ENCODE data around the gene LAMB2.
A peak's percentile ranks its signal among the peaks of the same experiment; 100 is the strongest.

Gene LAMB2

GRCh38 chr3:49111347-49111746 is 21.5 kb downstream of the LAMB2 start:
- Histone ChIP-seq H4K91ac (ENCODE audit: low read depth, low read length) (no peak overlapping the region), H3K79me2 (ENCODE audit: control insufficient read depth, insufficient read depth, low read length, poor library complexity) (no peaks in the 10 kb centered on the region), H3K4me3 (ENCODE audit: low read depth, low read length) (no peak overlapping the region), H3K18ac (ENCODE audit: low read length) (no peak overlapping the region), H2BK120ac (ENCODE audit: insufficient read depth, low read length, poor library complexity) (no peak overlapping the region), H3K27me3 (ENCODE audit: insufficient read depth, low read length) (no peaks in the 10 kb centered on the region), H2BK5ac (ENCODE audit: low read depth, low read length, poor library complexity) (no peak overlapping the region), H3K4me1 (ENCODE audit: control insufficient read depth in 1 of 2, insufficient read depth in 2 of 2, low read length in 2 of 2) (peaks cover 0 to 2% of the 10 kb centered on the region in 2 experiments), H3K4me2 (ENCODE audit: low read length) (no peak overlapping the region), H4K12ac (ENCODE audit: low read depth, low read length) (no peak overlapping the region), H3K9me3 (ENCODE audit: insufficient read depth, low read depth, low read length) (no peaks in the 10 kb centered on the region), H3K79me1 (ENCODE audit: low read length) (no peaks in the 10 kb centered on the region), H3K27ac (ENCODE audit: low read depth, low read length) (no peak overlapping the region), H3K23ac (ENCODE audit: low read length) (no peak overlapping the region), H2AFZ (ENCODE audit: insufficient read depth, low read length, poor library complexity) (no peak overlapping the region), H4K8ac (ENCODE audit: low read depth, low read length) (no peak overlapping the region), H3K9ac (ENCODE audit: low read length) (no peak overlapping the region), H3K36me3 (ENCODE audit: control insufficient read depth in 1 of 2, insufficient read depth in 2 of 2, low read length in 2 of 2) (peaks cover 80 to 86% of the 10 kb centered on the region in 2 experiments), H2AK5ac (ENCODE audit: low read length) (no peak overlapping the region), H3K14ac (ENCODE audit: low read length) (no peak overlapping the region), H3K4ac (ENCODE audit: low read depth, low read length) (no peak overlapping the region), H2BK12ac (ENCODE audit: low read length) (no peak overlapping the region)
- WGBS (ENCODE audit: extremely low coverage, insufficient coverage, insufficient read length), result no CpG with 5 or more reads among the region's 6 CpGs
- DNase-seq, result no peak

- no peak overlapping the region for H2BK120ac ChIP-seq (ENCODE audit: insufficient read depth, low read length, poor library complexity)
- no peaks in the 10 kb centered on the region for H3K79me2 ChIP-seq (ENCODE audit: control insufficient read depth, insufficient read depth, low read length, poor library complexity)
- no peak overlapping the region for H3K23ac ChIP-seq (ENCODE audit: low read length)
- WGBS (ENCODE audit: extremely low coverage, insufficient coverage, insufficient read length), result no CpG with 5 or more reads among the region's 13 CpGs
- H3K79me1 ChIP-seq (ENCODE audit: low read length), result no peaks in the 10 kb centered on the region
- H3K9ac ChIP-seq (ENCODE audit: low read length), result no peak overlapping the region
- no peak overlapping the region for H3K27ac ChIP-seq (ENCODE audit: low read depth, low read length)
- H3K18ac ChIP-seq (ENCODE audit: low read length), result no peak overlapping the region
- H4K12ac ChIP-seq (ENCODE audit: low read depth, low read length), result no peak overlapping the region
- H2AK5ac ChIP-seq (ENCODE audit: low read length), result no peak overlapping the region
- DNase-seq, result no peak
- H3K9me3 ChIP-seq (ENCODE audit: insufficient read depth, low read depth, low read length), result no peaks in the 10 kb centered on the region
- H3K14ac ChIP-seq (ENCODE audit: low read length), result no peak overlapping the region
- H3K4ac ChIP-seq (ENCODE audit: low read depth, low read length), result no peak overlapping the region
- H3K4me2 ChIP-seq (ENCODE audit: low read length), result no peak overlapping the region
- H3K4me3 ChIP-seq (ENCODE audit: low read depth, low read length), result no peak overlapping the region
- peaks cover 0 to 2% of the 10 kb centered on the region in 2 experiments for H3K4me1 ChIP-seq (ENCODE audit: control insufficient read depth in 1 of 2, insufficient read depth in 2 of 2, low read length in 2 of 2)
- no peaks in the 10 kb centered on the region for H3K27me3 ChIP-seq (ENCODE audit: insufficient read depth, low read length)
- H4K8ac ChIP-seq (ENCODE audit: low read depth, low read length), result no peak overlapping the region
- H2BK12ac ChIP-seq (ENCODE audit: low read length), result no peak overlapping the region
- H4K91ac ChIP-seq (ENCODE audit: low read depth, low read length), result no peak overlapping the region
- H2BK5ac ChIP-seq (ENCODE audit: low read depth, low read length, poor library complexity), result no peak overlapping the region
- H3K36me3 ChIP-seq (ENCODE audit: control insufficient read depth in 1 of 2, insufficient read depth in 2 of 2, low read length in 2 of 2), result peaks cover 75 to 84% of the 10 kb centered on the region in 2 experiments
- no peak overlapping the region for H2AFZ ChIP-seq (ENCODE audit: insufficient read depth, low read length, poor library complexity)
Observed at GRCh38 chr3:49110780-49111179, 22.1 kb downstream of the LAMB2 start.

- Histone ChIP-seq H2AK5ac (ENCODE audit: low read length) (no peak overlapping the region), H2BK12ac (ENCODE audit: low read length) (no peak overlapping the region), H2BK5ac (ENCODE audit: low read depth, low read length, poor library complexity) (no peak overlapping the region), H4K91ac (ENCODE audit: low read depth, low read length) (no peak overlapping the region), H3K79me2 (ENCODE audit: control insufficient read depth, insufficient read depth, low read length, poor library complexity) (peaks cover 10% of the 10 kb centered on the region), H3K23ac (ENCODE audit: low read length) (no peak overlapping the region), H4K12ac (ENCODE audit: low read depth, low read length) (no peak overlapping the region), H3K4me3 (ENCODE audit: low read depth, low read length) (no peak overlapping the region), H3K14ac (ENCODE audit: low read length) (no peak overlapping the region), H2AFZ (ENCODE audit: insufficient read depth, low read length, poor library complexity) (no peak overlapping the region), H3K27me3 (ENCODE audit: insufficient read depth, low read length) (no peaks in the 10 kb centered on the region), H3K4ac (ENCODE audit: low read depth, low read length) (no peak overlapping the region), H4K8ac (ENCODE audit: low read depth, low read length) (no peak overlapping the region), H3K79me1 (ENCODE audit: low read length) (peaks cover 11% of the 10 kb centered on the region), H3K27ac (ENCODE audit: low read depth, low read length) (no peak overlapping the region), H3K4me1 (ENCODE audit: control insufficient read depth in 1 of 2, insufficient read depth in 2 of 2, low read length in 2 of 2) (peaks cover 7 to 16% of the 10 kb centered on the region in 2 experiments), H2BK120ac (ENCODE audit: insufficient read depth, low read length, poor library complexity) (no peak overlapping the region), H3K18ac (ENCODE audit: low read length) (no peak overlapping the region), H3K36me3 (ENCODE audit: control insufficient read depth in 1 of 2, insufficient read depth in 2 of 2, low read length in 2 of 2) (peaks cover 55 to 63% of the 10 kb centered on the region in 2 experiments), H3K4me2 (ENCODE audit: low read length) (no peak overlapping the region), H3K9ac (ENCODE audit: low read length) (no peak overlapping the region), H3K9me3 (ENCODE audit: insufficient read depth, low read depth, low read length) (no peaks in the 10 kb centered on the region)
- DNase-seq, result no peak
- WGBS (ENCODE audit: extremely low coverage, insufficient coverage, insufficient read length), result no CpG with 5 or more reads among the region's 14 CpGs
Observed at GRCh38 chr3:49108346-49108745, 24.5 kb downstream of the LAMB2 start.

GRCh38 chr3:49104427-49105291 is 28.2 kb downstream of the LAMB2 start, which contains the start of gene QARS1:
Gene QARS1 (minus strand): TSS chr3:49104757. CDS start chr3:49104733, 24 bp downstream.
- Histone ChIP-seq H3K9me3 (ENCODE audit: insufficient read depth, low read depth, low read length) (no peaks in the 10 kb centered on the region), H3K9ac (ENCODE audit: low read length) (peak within 1 kb of the TSS; percentile 89), H3K23ac (ENCODE audit: low read length) (no peak within 1 kb of the TSS), H3K27me3 (ENCODE audit: insufficient read depth, low read length) (no peaks in the 10 kb centered on the region), H4K12ac (ENCODE audit: low read depth, low read length) (peak within 1 kb of the TSS; percentile 70), H3K14ac (ENCODE audit: low read length) (peak within 1 kb of the TSS; percentile 88), H3K36me3 (ENCODE audit: control insufficient read depth in 1 of 2, insufficient read depth in 2 of 2, low read length in 2 of 2) (peaks cover 49 to 66% of the 10 kb centered on the region in 2 experiments), H3K4me3 (ENCODE audit: low read depth, low read length) (peak within 1 kb of the TSS; percentile 93), H3K4me2 (ENCODE audit: low read length) (peak within 1 kb of the TSS; percentile 96), H3K27ac (ENCODE audit: low read depth, low read length) (peak within 1 kb of the TSS; percentile 85), H4K8ac (ENCODE audit: low read depth, low read length) (peak within 1 kb of the TSS; percentile 67), H3K79me2 (ENCODE audit: control insufficient read depth, insufficient read depth, low read length, poor library complexity) (peaks cover 10% of the 10 kb centered on the region), H3K4ac (ENCODE audit: low read depth, low read length) (peak within 1 kb of the TSS; percentile 91), H3K4me1 (ENCODE audit: control insufficient read depth in 1 of 2, insufficient read depth in 2 of 2, low read length in 2 of 2) (peaks cover 11 to 16% of the 10 kb centered on the region in 2 experiments), H2BK120ac (ENCODE audit: insufficient read depth, low read length, poor library complexity) (peak within 1 kb of the TSS; percentile 70), H3K79me1 (ENCODE audit: low read length) (peaks cover 11% of the 10 kb centered on the region), H3K18ac (ENCODE audit: low read length) (peak within 1 kb of the TSS; percentile 42), H2AK5ac (ENCODE audit: low read length) (peak within 1 kb of the TSS; percentile 72), H2BK12ac (ENCODE audit: low read length) (peak within 1 kb of the TSS; percentile 33), H2BK5ac (ENCODE audit: low read depth, low read length, poor library complexity) (peak within 1 kb of the TSS; percentile 73), H2AFZ (ENCODE audit: insufficient read depth, low read length, poor library complexity) (peak within 1 kb of the TSS; percentile 46), H4K91ac (ENCODE audit: low read depth, low read length) (peak within 1 kb of the TSS; percentile 67)
- WGBS (ENCODE audit: extremely low coverage, insufficient coverage, insufficient read length), result no CpG with 5 or more reads among the region's 50 CpGs
- peak; percentile 89 to 94 for DNase-seq

All from trophoblast cell (in vitro differentiated cells and primary cell).